Fibroblast of villous mesenchyme (primary cell): ENCODE data around the gene OR56A3. TPM values are rescaled to one million over a fixed set of nuclear protein-coding genes. Genes with fewer than 3 reads are reported as not detected.

Source experiments
- DNase-seq: peaks from one replicate; pipeline ENCODE4 v3.0.0-alpha.2; 2010; ENCODE audit warnings: low read depth
- H3K4me3 ChIP-seq: 2 replicates; pipeline ENCODE4 v1.5.1; 2011; ENCODE audit warnings: low read depth, mild to moderate bottlenecking, low read length
- CTCF ChIP-seq: IDR thresholded peaks from 2 replicates; pipeline ENCODE4 v1.5.1; 2012; ENCODE audit warnings: low read depth, mild to moderate bottlenecking, low read length; ENCODE audit not compliant: insufficient read depth
- total RNA-seq: library from RNA; depleted of rRNA; stranded (reverse); fragments of >200 nt; gene quantifications from 2 replicates; pipeline ENCODE4 v1.2.3, GENCODE V29; 2012

The OR56A3 gene
- not detected in 2 replicates for total RNA-seq

GRCh38 chr11:5941951-5942350, at the start of gene OR56A3:
Gene OR56A3 (plus strand): TSS chr11:5942251. CDS start chr11:5947347, 5,096 bp downstream.
- TF ChIP-seq CTCF: no peak
- no peak for DNase-seq
- H3K4me3 ChIP-seq: no peak within 1 kb of the TSS

- H3K4me3 ChIP-seq: no peak within 1 kb of the TSS
- TF ChIP-seq CTCF: no peak
- DNase-seq: no peak
Observed at GRCh38 chr11:5892908-5893307, 49.1 kb upstream of the OR56A3 start, which contains the start of gene OR52E5. Gene OR52E5 (plus strand): TSS chr11:5893208. CDS start chr11:5900777, 7,569 bp downstream.

- H3K4me3 ChIP-seq: no peak overlapping the region
- TF ChIP-seq CTCF: no peak
- DNase-seq: no peak
Observed at GRCh38 chr11:5899534-5899933, 42.5 kb upstream of the OR56A3 start.

GRCh38 chr11:5910540-5910939, 31.5 kb upstream of the OR56A3 start:
- TF ChIP-seq CTCF: no peak
- DNase-seq: no peak

GRCh38 chr11:5922749-5923426, 19.2 kb upstream of the OR56A3 start:
- H3K4me3 ChIP-seq: no peak overlapping the region
- no peak for TF ChIP-seq CTCF
- no peak for DNase-seq

More at GRCh38 chr11:5910540-5910939, 31.5 kb upstream of the OR56A3 start:
- no peak overlapping the region for H3K4me3 ChIP-seq

- no peak for DNase-seq
- H3K4me3 ChIP-seq: no peak overlapping the region
- TF ChIP-seq CTCF: no peak
Observed at GRCh38 chr11:5923427-5923776, 18.6 kb upstream of the OR56A3 start.

GRCh38 chr11:5923794-5924193, 18.3 kb upstream of the OR56A3 start:
- no peak for DNase-seq
- no peak for TF ChIP-seq CTCF
- no peak overlapping the region for H3K4me3 ChIP-seq
